ENCODE measurements around the gene PTMA. TPM values are rescaled to one million over a fixed set of nuclear protein-coding genes. Genes with fewer than 3 reads are reported as not detected.
A peak's percentile ranks its signal among the peaks of the same experiment; 100 is the strongest.

Gene PTMA
- total RNA-seq, 1 experiment from 2014 or later, result 2,752 TPM

DNA sequence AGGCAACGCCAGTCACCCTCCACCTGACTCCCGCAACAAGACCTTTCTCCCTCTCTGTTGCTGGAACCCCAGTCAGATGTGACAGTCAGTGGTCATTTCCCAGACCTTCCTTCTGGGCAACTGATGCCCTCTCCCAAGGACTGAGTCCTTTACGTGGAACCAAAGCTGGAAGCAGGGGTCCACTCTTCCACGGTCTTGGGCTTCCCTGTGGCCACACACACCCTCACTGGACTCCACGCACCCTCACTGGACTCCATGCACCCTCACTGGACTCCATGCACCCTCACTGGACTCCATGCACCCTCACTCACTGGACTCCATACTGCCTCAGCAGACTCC, 7.1 kb downstream of the PTMA start:
- no peak overlapping the region for H3K4me2 ChIP-seq (ENCODE audit: low read length)
- TF ChIP-seq, protein P1, sequence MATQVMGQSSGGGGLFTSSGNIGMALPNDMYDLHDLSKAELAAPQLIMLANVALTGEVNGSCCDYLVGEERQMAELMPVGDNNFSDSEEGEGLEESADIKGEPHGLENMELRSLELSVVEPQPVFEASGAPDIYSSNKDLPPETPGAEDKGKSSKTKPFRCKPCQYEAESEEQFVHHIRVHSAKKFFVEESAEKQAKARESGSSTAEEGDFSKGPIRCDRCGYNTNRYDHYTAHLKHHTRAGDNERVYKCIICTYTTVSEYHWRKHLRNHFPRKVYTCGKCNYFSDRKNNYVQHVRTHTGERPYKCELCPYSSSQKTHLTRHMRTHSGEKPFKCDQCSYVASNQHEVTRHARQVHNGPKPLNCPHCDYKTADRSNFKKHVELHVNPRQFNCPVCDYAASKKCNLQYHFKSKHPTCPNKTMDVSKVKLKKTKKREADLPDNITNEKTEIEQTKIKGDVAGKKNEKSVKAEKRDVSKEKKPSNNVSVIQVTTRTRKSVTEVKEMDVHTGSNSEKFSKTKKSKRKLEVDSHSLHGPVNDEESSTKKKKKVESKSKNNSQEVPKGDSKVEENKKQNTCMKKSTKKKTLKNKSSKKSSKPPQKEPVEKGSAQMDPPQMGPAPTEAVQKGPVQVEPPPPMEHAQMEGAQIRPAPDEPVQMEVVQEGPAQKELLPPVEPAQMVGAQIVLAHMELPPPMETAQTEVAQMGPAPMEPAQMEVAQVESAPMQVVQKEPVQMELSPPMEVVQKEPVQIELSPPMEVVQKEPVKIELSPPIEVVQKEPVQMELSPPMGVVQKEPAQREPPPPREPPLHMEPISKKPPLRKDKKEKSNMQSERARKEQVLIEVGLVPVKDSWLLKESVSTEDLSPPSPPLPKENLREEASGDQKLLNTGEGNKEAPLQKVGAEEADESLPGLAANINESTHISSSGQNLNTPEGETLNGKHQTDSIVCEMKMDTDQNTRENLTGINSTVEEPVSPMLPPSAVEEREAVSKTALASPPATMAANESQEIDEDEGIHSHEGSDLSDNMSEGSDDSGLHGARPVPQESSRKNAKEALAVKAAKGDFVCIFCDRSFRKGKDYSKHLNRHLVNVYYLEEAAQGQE (IDR thresholded peaks at IDR 0.05; ENCODE audit: low read depth), result no peak
- no peak for TF ChIP-seq ATF3 (IDR thresholded peaks at IDR 0.05)
- TF ChIP-seq, protein P2, sequence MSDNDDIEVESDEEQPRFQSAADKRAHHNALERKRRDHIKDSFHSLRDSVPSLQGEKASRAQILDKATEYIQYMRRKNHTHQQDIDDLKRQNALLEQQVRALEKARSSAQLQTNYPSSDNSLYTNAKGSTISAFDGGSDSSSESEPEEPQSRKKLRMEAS (IDR thresholded peaks at IDR 0.05), result no peak
- TF ChIP-seq CTCF (IDR thresholded peaks at IDR 0.05 in 2 of 3, conservative IDR thresholded peaks at IDR 0.05 in 1 of 3; ENCODE audit: borderline replicate concordance in 1 of 3, insufficient read depth in 1 of 3, low read depth in 2 of 3, low read length in 2 of 3), result 0 out of 6 replicates have a peak, but pooled peaks of 1 of the 3 experiments have one; percentile 0
- DNase-seq (ENCODE audit: low read depth, low spot score), result no peak
- intact Hi-C loops (cut with micrococcal nuclease), result loop anchor here (1.0 to 2.0 kb wide), 2 partner anchors 38 to 153 kb away; no protein-coding TSS in a partner anchor
- no peak for ATAC-seq
- peak overlapping the region; percentile 68; the same call in 1 of the 2 replicates for H3K27ac ChIP-seq (ENCODE audit: low read depth, low read length)
- ChIA-PET POLR2A (interaction anchor here (0.7 to 6.5 kb wide), 6 partner anchors 38 to 252 kb away, joined by 4 to 50 read pairs (median 11); no protein-coding TSS in a partner anchor), RAD21 (ENCODE audit: low non-redundant PET in 1 of 2, low total read pairs in 2 of 2, uncharacterized antibody in 2 of 2, unreplicated experiment in 2 of 2) (interaction anchor here (0.8 to 4.2 kb wide), 6 partner anchors 34 to 104 kb away, joined by 3 to 31 read pairs (median 9); no protein-coding TSS in a partner anchor), CTCF (interaction anchor here (0.8 to 5.7 kb wide), 8 partner anchors 10 to 152 kb away, joined by 3 to 185 read pairs (median 20); no protein-coding TSS in a partner anchor)
- no peak overlapping the region for H3K4me3 ChIP-seq (replicated peaks in 1 of 2; ENCODE audit: low read depth in 1 of 2, low read length in 2 of 2)
- peaks cover 13 to 21% of the 10 kb centered on the region in 2 experiments for H3K36me3 ChIP-seq (ENCODE audit: control insufficient read depth in 1 of 2, insufficient read depth in 2 of 2, low read length in 2 of 2)
- peaks cover 18% of the 10 kb centered on the region; the same call in 1 of the 2 replicates for H4K20me1 ChIP-seq (ENCODE audit: insufficient read depth)
- H3K79me2 ChIP-seq (ENCODE audit: insufficient read depth, low read length), result peaks cover 22% of the 10 kb centered on the region
- no peak overlapping the region for H3K9ac ChIP-seq (ENCODE audit: low read length)
- no peak overlapping the region for H2AFZ ChIP-seq (ENCODE audit: low read depth, low read length, poor library complexity, severe bottlenecking)
- H3K9me3 ChIP-seq (ENCODE audit: control insufficient read depth in 1 of 2, insufficient read depth in 1 of 2, low read depth in 1 of 2, low read length in 2 of 2), result no peaks in the 10 kb centered on the region
- H3K27me3 ChIP-seq (ENCODE audit: insufficient read depth, low read length), result no peaks in the 10 kb centered on the region
- H3K9me2 ChIP-seq (ENCODE audit: insufficient read depth), result no peaks in the 10 kb centered on the region
- H3K4me1 ChIP-seq (ENCODE audit: control insufficient read depth in 1 of 2, insufficient read depth in 2 of 2, low read length in 2 of 2), result peaks cover 27 to 70% of the 10 kb centered on the region in 2 experiments
- no TSS peak for BruUV-seq (replicated peaks)
